ENCODE data around the gene DRICH1.
A peak's percentile ranks its signal among the peaks of the same experiment; 100 is the strongest.
"Not testable (repeated sequence)": the region's sequence is repeated elsewhere in the genome, so short reads cannot be mapped to it uniquely, and the experiment has no call there.

The DRICH1 gene

DNA sequence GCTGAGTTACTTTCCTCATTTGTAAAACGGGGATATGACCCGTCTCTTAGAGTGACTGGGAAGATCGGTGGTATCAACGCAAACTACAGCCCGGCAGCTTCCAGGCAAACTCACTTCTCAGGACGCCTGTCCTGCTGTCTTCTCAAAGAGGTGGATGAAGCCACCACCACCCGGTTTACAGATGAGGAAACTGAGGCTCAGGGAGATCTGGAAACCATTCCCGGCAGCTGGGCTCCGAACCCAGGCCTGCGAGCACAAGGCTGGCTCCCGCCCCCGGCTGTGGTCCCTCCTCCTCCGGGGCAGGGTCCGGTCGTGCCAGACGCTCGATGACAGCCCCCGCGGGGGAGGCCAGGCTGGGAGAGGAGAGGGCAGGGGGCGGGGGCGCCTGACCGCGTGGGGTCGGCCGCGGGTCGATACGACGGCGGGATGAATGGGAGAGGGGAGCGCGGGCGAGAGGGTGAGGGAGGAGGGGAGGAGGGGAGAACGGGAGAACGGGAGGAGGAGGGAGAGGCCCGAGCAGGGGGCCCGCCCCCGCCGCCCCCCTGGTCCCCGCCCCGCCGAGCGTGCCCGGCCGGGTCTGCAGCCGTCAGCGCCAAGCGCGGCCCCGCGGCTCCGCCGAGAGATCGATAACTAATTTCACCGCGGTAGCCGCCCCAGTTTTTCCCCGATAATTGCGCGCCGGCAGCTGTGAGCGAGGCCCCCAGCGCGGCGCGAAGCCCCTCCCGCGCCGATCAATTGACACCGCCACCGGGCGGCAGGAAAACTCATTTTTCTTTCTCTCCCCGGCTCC is 66.0 kb downstream of the DRICH1 start:
- no peaks in the 10 kb centered on the region for H3K36me3 ChIP-seq (ENCODE audit: insufficient read depth, low read length)
- H3K79me2 ChIP-seq (ENCODE audit: control insufficient read depth, insufficient read depth, low read length, unreplicated experiment) = no peaks in the 10 kb centered on the region
- peaks cover 10% of the 10 kb centered on the region for H3K27me3 ChIP-seq (ENCODE audit: insufficient read depth, low read length)
- peak overlapping the region; percentile 50 for H3K4me3 ChIP-seq (ENCODE audit: low read depth, low read length)
- no peak overlapping the region for H2AFZ ChIP-seq (ENCODE audit: low read length, unreplicated experiment)
- peaks cover 7% of the 10 kb centered on the region for H3K4me1 ChIP-seq (ENCODE audit: control insufficient read depth, insufficient read depth, low read length, unreplicated experiment)
- no peak overlapping the region for H3K27ac ChIP-seq (ENCODE audit: low read depth, low read length)

DNA sequence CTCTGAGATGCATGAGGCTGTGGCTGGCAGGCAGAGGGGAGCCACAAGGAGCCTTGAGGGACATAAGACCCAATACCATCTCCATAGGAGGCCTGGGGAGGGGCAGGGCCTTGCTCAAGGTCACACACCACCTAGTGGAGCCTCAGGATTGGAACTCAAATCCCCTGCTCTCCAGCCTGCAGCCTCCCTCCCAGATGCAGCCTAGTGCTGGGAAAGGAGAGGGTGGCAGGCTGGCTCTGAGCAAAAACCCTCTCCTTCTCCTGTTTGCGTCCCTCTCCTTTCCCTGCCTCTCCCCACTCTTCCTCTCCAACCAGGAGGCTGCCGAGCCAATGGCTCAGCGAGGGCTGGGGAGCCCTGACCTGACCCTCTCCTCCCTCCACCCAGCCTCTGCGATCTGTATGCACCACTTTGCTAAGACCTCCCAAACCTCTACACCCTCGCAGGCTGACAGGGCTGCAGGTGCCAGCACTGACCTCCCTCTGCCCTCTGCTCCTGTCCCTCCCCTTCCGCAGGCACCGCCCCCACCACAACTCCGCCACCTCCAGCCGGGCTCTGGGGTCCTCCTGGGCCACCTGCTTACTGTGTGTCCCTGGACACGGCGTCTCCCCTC is 66.7 kb downstream of the DRICH1 start:
- Histone ChIP-seq H3K4me1 (ENCODE audit: control insufficient read depth, insufficient read depth, low read length, unreplicated experiment) (peaks cover 7% of the 10 kb centered on the region), H2AFZ (ENCODE audit: low read length, unreplicated experiment) (no peak overlapping the region), H3K36me3 (ENCODE audit: insufficient read depth, low read length) (no peaks in the 10 kb centered on the region), H3K27me3 (ENCODE audit: insufficient read depth, low read length) (peaks cover 10% of the 10 kb centered on the region), H3K79me2 (ENCODE audit: control insufficient read depth, insufficient read depth, low read length, unreplicated experiment) (no peaks in the 10 kb centered on the region), H3K27ac (ENCODE audit: low read depth, low read length) (no peak overlapping the region), H3K4me3 (ENCODE audit: low read depth, low read length) (peak overlapping the region; percentile 50; the same call in 1 of the 2 replicates)

DNA sequence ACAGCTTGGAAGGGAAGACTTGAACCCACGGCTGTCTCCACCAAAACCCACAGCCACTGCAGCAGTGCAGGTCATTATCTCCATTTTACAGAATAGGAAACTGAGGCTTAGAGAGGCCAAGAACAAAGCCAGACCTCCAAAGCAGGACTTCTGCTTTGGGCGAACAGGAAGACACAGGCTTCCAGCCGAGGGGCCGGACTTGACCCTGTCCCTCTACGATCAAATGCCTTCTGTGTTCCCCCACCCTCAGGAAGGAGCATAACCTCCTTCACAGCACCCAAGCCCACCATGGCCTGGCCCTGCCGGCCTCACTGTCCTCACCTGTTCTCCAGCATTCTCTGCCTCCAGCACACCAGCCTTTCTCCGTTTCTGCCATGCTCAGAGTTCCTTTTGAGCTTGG is 67.8 kb downstream of the DRICH1 start:
- peaks cover 7% of the 10 kb centered on the region for H3K4me1 ChIP-seq (ENCODE audit: control insufficient read depth, insufficient read depth, low read length, unreplicated experiment)
- no peak overlapping the region for H3K27ac ChIP-seq (ENCODE audit: low read depth, low read length)
- no peaks in the 10 kb centered on the region for H3K36me3 ChIP-seq (ENCODE audit: insufficient read depth, low read length)
- peaks cover 10% of the 10 kb centered on the region for H3K27me3 ChIP-seq (ENCODE audit: insufficient read depth, low read length)
- no peaks in the 10 kb centered on the region for H3K79me2 ChIP-seq (ENCODE audit: control insufficient read depth, insufficient read depth, low read length, unreplicated experiment)
- no peak overlapping the region for H2AFZ ChIP-seq (ENCODE audit: low read length, unreplicated experiment)
- H3K4me3 ChIP-seq (ENCODE audit: low read depth, low read length) = no peak overlapping the region

DNA sequence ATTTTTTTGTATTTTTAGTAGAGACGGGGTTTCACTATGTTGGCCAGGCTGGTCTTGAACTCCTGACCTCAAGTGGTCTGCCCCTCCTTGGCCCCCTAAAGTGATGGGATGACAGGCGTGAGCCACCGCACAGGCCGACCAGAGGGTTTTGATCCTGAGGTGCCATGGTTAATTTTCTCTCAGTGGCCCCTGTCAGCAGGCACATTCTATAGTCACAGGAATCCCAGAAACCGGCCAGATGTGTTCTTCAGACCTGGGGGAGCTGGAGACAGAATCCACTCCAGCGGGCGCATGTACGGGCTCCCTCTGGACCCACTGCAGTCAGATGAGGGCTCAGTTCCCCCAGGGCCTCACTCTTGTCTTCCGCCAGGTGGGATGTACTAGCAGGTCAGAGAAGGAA is 69.0 kb downstream of the DRICH1 start:
- Histone ChIP-seq H3K79me2 (ENCODE audit: control insufficient read depth, insufficient read depth, low read length, unreplicated experiment) (no peaks in the 10 kb centered on the region), H3K36me3 (ENCODE audit: insufficient read depth, low read length) (no peaks in the 10 kb centered on the region), H3K4me1 (ENCODE audit: control insufficient read depth, insufficient read depth, low read length, unreplicated experiment) (peaks cover 7% of the 10 kb centered on the region), H3K27ac (ENCODE audit: low read depth, low read length) (no peak overlapping the region), H3K4me3 (ENCODE audit: low read depth, low read length) (no peak overlapping the region), H3K27me3 (ENCODE audit: insufficient read depth, low read length) (peaks cover 10% of the 10 kb centered on the region), H2AFZ (ENCODE audit: low read length, unreplicated experiment) (no peak overlapping the region)

DNA sequence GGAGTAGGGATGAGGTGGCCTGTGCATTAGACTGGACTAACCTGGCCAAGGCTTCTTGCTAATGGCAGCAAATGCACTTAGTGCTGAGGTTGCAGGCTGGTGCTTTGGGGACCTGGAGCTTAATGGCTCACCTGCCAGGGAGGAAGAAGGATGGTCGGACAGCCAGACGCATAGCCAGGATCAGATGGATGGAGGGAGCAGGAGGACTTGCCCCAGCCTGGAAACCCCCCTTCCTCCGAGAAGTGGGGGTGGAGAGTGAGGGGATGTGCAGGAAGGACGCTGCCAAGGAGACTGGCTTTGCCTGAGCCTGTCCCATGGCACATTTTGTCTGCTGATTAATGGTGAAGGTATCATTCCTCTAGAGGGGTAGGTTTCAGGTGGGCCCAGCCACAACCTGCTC is 69.9 kb downstream of the DRICH1 start:
- peaks cover 2% of the 10 kb centered on the region for H3K4me1 ChIP-seq (ENCODE audit: control insufficient read depth, insufficient read depth, low read length, unreplicated experiment)
- peaks cover 10% of the 10 kb centered on the region for H3K27me3 ChIP-seq (ENCODE audit: insufficient read depth, low read length)
- no peaks in the 10 kb centered on the region for H3K79me2 ChIP-seq (ENCODE audit: control insufficient read depth, insufficient read depth, low read length, unreplicated experiment)
- H3K36me3 ChIP-seq (ENCODE audit: insufficient read depth, low read length) = no peaks in the 10 kb centered on the region
- H3K27ac ChIP-seq (ENCODE audit: low read depth, low read length) = no peak overlapping the region
- no peak overlapping the region for H3K4me3 ChIP-seq (ENCODE audit: low read depth, low read length)
- H2AFZ ChIP-seq (ENCODE audit: low read length, unreplicated experiment) = no peak overlapping the region

DNA sequence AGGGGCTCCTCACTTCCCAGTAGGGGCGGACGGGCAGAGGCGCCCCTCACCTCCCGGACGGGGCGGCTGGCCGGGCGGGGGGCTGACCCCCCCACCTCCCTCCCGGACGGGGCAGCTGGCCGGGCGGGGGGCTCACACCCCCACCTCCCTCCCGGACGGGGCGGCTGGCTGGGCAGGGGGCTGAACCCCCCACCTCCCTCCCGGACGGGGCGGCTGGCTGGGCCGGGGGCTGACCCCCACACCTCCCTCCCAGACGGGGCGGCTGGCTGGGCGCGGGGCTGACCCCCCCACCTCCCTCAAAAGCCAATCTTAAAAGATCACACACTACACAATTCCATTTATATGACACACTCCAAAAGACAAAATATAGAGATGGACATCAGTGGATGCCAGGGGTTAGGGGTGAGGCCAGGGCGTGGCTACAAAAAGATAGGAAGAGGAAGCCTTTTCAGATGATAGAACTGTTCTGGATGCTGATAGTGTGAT is 71.1 kb downstream of the DRICH1 start:
- not testable (repeated sequence) for H3K4me1 ChIP-seq (ENCODE audit: control insufficient read depth, insufficient read depth, low read length, unreplicated experiment); H3K27me3 ChIP-seq (ENCODE audit: insufficient read depth, low read length); H3K4me3 ChIP-seq (ENCODE audit: low read depth, low read length); H3K27ac ChIP-seq (ENCODE audit: low read depth, low read length); H3K79me2 ChIP-seq (ENCODE audit: control insufficient read depth, insufficient read depth, low read length, unreplicated experiment); H3K36me3 ChIP-seq (ENCODE audit: insufficient read depth, low read length); H2AFZ ChIP-seq (ENCODE audit: low read length, unreplicated experiment)

DNA sequence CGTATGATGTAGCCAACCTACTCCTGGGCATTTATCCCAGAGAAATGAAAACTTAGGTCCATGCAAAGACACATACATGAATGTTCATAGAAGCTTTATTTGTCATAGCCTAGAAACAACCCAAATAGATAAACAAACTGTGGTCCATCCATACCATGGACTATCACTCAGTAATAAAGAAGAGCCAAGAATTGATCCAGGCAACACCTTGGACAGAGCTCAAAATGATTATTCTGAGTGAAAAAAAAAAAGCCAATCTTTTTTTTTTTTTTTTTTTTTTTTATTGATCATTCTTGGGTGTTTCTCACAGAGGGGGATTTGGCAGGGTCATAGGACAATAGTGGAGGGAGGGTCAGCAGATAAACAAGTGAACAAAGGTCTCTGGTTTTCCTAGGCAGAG is 71.9 kb downstream of the DRICH1 start:
- H3K4me1 ChIP-seq (ENCODE audit: control insufficient read depth, insufficient read depth, low read length, unreplicated experiment); H3K27me3 ChIP-seq (ENCODE audit: insufficient read depth, low read length); H3K79me2 ChIP-seq (ENCODE audit: control insufficient read depth, insufficient read depth, low read length, unreplicated experiment); H3K36me3 ChIP-seq (ENCODE audit: insufficient read depth, low read length); H3K4me3 ChIP-seq (ENCODE audit: low read depth, low read length); H3K27ac ChIP-seq (ENCODE audit: low read depth, low read length); H2AFZ ChIP-seq (ENCODE audit: low read length, unreplicated experiment): not testable (repeated sequence)
